Nucleus accumbens (tissue), 56 donors: Measurements from ENCODE around the gene NLGN1.

Source experiments
- DNase-seq, 56 donors: peaks; one replicate each; lab custom pipeline; 2025; lab: John Stamatoyannopoulos, UW

NLGN1 gene

DNA sequence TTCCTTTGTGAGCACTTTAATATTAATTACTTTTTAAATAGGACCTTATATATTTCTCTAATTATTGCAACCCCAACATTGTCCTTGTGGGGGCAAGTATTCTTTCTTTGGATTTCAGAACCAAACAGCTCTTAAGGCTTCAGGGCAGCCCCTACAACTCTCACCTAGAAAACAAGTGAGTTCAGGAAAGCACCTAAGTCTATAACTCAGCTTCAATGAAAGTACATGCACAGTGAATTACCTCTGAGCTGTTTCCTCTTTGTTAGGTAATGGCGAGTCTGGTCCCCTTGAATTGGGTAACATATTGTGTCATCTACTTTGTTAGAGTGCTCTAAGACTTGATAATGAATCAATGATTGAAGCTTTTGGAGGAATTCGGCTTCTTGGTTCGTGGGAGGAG lies 545.7 kb downstream of the NLGN1 start:
- no peak for DNase-seq

- peak in 1 of 56 donors; percentile 11 for DNase-seq
These were observed 547.6 kb downstream of the NLGN1 start for GRCh38 chr3:173945170-173945569.

DNA sequence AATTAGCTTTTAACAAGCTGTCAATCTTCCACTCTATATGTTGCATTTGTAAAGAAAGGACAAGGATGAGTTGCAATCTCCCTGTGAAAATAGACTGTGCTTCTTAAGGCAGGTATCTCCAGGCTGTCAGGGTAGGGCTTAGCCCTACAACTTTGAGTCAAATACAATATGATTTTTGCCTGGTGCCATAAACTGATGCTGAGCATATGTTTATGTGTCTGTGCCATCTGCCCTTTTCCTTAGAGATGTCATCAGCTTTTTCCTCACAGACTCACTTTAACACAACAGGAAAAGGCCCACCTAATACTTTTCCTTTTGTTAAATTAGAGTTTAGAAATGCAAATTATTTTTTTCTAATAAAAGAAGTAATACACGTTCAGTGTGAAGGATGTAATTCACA lies 548.3 kb downstream of the NLGN1 start:
- DNase-seq = no peak

DNA sequence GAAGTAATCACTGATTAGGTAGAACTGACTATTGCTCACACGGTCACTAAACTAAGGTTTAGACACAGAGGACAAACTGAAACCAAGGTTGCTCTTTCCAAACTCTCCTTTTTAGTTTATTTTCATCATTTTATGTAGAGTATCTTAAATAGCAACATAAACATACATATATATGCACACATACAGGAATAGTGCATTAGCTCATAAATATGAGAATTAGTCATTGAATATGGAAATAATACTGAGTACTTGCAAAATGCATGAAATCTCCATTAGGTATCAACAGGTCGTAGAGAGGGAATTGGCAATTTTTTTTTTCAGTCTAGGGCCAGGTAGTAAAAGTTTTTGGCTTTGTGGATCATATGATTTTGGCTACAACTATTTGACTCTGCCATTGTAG lies 557.1 kb downstream of the NLGN1 start:
- no peak for DNase-seq

GRCh38 chr3:173957646-173958045 lies 560.1 kb downstream of the NLGN1 start:
- DNase-seq = peak in 1 of 56 donors; percentile 1

- no peak for DNase-seq
These were observed 561.3 kb downstream of the NLGN1 start for GRCh38 chr3:173958805-173959204.

GRCh38 chr3:173970281-173970680 lies 572.7 kb downstream of the NLGN1 start:
- DNase-seq = no peak

- no peak for DNase-seq
These were observed 578.7 kb downstream of the NLGN1 start for GRCh38 chr3:173976281-173976680.

- DNase-seq = no peak
These were observed 580.2 kb downstream of the NLGN1 start for GRCh38 chr3:173977747-173978146.

GRCh38 chr3:173983343-173983742 lies 585.8 kb downstream of the NLGN1 start:
- no peak for DNase-seq

GRCh38 chr3:173986861-173987410 lies 589.4 kb downstream of the NLGN1 start:
- no peak for DNase-seq

DNA sequence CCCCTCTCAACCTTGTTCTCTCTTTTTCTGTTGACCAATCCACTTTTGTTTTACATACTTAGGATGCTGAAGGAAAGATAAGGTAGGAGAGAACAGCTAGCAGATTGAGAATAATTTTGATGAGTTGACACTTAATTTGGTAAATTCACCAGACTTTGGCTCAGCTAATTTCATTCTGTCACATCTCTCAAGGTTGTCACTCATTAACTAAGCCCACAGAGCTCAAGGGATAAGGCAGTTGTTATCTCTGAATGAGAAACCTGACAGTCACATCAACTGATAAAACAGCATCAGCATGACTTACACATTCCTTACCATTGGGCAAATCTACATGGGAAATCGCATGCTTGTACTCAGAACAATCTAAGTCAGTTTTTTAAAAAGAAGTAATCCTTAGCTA lies 591.4 kb downstream of the NLGN1 start:
- no peak for DNase-seq

- DNase-seq = no peak
These were observed 594.9 kb downstream of the NLGN1 start for GRCh38 chr3:173992416-173992815.

- peak in 1 of 56 donors; percentile 5 for DNase-seq
These were observed 595.8 kb downstream of the NLGN1 start for GRCh38 chr3:173993299-173993698.

GRCh38 chr3:174000675-174001074 lies 603.1 kb downstream of the NLGN1 start:
- no peak for DNase-seq

GRCh38 chr3:174002543-174002942 lies 605.0 kb downstream of the NLGN1 start:
- no peak for DNase-seq

DNA sequence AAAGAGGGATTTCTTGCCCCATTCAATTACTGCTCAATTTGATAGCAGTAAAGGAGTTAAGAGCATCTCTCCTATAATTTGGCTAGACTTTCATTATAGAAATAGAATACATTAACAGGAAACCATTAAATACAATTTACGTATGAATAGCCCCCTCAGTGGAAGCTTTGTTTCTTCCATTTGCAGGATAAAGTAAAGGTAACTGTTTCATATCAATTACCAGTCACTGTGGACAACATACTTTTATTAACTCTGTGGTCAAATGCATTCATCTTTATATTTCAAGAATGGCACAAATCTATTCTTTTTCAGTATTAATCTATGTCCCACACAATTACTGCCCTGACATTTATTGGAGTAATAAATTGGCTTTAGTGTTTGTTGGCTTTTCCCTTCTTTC lies 613.4 kb downstream of the NLGN1 start:
- DNase-seq = no peak

DNA sequence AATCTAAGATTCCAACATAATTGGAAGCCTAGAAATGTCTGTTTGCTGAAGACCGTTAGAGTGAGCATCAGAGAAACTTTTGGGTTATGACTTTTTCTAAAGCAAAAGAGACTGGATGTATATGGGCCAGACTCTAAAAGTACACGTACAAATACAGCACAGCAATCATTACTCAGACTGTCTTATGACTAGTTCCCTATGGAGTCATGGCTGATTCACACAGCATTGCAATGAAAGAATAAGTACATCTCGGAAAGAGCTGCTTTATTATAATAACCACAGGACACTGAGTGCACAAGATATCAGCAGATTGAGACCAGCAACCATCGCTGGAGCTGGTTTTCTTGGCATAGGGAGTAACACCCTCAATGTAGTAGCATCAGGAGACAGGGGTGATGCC lies 618.6 kb downstream of the NLGN1 start:
- DNase-seq = peak in 1 of 56 donors; percentile 2

DNA sequence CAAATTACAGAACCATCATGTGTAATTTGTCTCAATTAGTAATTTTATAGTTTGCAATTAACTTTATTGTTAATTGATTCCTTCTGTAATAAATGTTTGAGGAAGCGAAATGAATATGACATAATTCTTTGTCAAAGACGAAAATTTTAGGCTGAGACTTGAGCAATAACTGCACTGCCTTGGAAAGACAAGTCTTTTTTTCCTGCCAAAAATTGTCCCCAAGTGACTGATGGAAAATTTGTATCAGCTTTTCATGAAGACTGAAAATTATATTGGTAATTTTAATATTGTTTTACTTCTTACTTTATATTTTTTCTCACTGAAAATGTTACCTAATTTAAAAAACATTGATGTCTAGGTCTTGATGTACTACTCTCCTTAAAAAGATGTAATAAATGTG lies 622.6 kb downstream of the NLGN1 start:
- no peak for DNase-seq

GRCh38 chr3:174023421-174023820 lies 625.9 kb downstream of the NLGN1 start:
- peak in 2 of 56 donors; percentile 4 to 5 for DNase-seq

GRCh38 chr3:174028673-174029072 lies 631.1 kb downstream of the NLGN1 start:
- no peak for DNase-seq

DNA sequence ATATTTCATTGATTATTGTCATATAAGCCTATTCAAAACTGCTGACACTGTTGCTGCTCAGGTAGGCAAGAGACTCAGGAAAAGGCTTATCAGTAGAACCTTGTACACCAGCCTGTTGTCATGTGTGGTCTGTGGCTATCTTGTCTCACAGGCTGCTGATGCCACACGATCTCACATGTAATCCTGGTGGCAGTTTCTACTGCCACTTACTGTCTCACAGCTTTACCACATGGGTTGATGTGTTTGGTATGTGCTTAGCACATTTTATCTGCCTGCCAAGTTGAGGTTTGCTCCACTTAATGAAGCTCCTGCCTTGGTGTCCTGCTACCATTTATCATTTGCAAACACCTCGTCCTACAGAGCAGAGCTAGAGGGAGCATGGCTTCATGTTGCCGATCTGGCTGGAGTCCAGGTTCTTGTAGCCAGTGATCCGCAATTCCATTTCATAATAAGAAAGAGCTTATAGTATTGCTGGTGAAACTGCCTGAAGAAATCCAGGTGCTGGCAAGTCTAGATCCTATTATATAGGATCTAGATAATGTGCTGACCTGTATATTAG lies 637.9 kb downstream of the NLGN1 start:
- no peak for DNase-seq

GRCh38 chr3:174046311-174046710 lies 648.8 kb downstream of the NLGN1 start:
- DNase-seq = no peak
